ENCODE data around the gene C16orf92.

DNA sequence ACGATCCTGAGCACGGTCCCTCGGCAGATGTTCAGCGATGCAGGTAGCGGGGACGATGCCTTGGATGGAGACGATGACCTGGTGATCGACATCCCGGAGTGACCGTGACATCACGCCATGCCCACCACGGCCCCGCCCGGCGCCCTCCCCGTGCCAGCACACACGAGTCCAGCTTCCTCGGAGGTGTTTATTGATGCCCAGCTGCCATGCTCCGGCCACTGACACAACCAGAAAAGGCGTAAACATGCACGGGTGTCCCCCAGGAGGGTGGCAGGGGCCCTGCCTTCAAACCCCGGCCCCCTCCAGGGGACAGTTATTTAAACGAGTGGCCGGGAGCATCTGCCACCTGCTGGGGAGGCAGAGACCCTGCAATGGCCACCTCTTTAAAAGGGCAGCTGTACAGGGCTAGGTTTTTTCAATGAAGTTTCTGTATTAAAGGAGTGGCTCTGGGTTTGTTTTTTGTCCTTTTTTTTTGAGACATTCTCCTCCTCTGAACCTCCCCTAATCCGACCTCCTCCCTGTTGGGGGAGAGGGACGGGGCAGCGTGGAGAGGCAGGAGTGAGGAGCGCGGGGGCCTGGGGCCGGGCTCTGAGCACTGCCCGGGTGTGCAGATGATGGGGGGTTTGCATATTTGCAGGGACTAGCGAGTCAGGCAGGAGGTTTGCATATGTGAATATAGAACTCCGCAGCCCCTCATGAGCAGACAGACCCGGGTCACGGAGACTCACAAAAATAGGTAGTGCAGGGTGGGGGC is 17.5 kb upstream of the C16orf92 start:
- TF ChIP-seq, protein P1, sequence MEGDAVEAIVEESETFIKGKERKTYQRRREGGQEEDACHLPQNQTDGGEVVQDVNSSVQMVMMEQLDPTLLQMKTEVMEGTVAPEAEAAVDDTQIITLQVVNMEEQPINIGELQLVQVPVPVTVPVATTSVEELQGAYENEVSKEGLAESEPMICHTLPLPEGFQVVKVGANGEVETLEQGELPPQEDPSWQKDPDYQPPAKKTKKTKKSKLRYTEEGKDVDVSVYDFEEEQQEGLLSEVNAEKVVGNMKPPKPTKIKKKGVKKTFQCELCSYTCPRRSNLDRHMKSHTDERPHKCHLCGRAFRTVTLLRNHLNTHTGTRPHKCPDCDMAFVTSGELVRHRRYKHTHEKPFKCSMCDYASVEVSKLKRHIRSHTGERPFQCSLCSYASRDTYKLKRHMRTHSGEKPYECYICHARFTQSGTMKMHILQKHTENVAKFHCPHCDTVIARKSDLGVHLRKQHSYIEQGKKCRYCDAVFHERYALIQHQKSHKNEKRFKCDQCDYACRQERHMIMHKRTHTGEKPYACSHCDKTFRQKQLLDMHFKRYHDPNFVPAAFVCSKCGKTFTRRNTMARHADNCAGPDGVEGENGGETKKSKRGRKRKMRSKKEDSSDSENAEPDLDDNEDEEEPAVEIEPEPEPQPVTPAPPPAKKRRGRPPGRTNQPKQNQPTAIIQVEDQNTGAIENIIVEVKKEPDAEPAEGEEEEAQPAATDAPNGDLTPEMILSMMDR (IDR thresholded peaks at IDR 0.05; ENCODE audit: poor library complexity, severe bottlenecking): peak; percentile 66
- TF ChIP-seq EZH2 (IDR thresholded peaks at IDR 0.05; ENCODE audit: borderline replicate concordance, insufficient read depth, low read length, poor library complexity, severe bottlenecking): no peak
